HCT116 (cell line): ENCODE measurements around the gene NID2. TPM values are rescaled to one million over a fixed set of nuclear protein-coding genes. Genes with fewer than 3 reads are reported as not detected.

Experiments used
- ATAC-seq: fragments of 200-7000 bp; cut with Tn5 transposase; 2 replicates; pipeline ENCODE4 v1.9.1; 2020; ENCODE audit warnings: mild to moderate bottlenecking, moderate library complexity
- BruUV-seq: library from RNA; stranded (reverse); fragments of 400-500 nt; replicated peaks from 2 replicates; lab custom pipeline; 2021; lab: Mats Ljungman, UMichigan
- CTCF ChIA-PET: fragments of 300-600 bp; sonication (Branson Sonifier 250); formaldehyde crosslinking; loops from one replicate; lab custom pipeline; 2021; ENCODE audit warnings: antibody characterized with exemption; lab: Charles Lee
- POLR2A ChIA-PET: fragments of 300-600, 350-600 bp; sonication (Branson Sonifier 250); formaldehyde crosslinking; loops from one replicate; lab custom pipeline; 2021; ENCODE audit warnings: antibody characterized with exemption; lab: Charles Lee
- RAD21 ChIA-PET, 2 experiments: fragments of 300-600 bp; sonication (Branson Sonifier 250); formaldehyde crosslinking; loops; one replicate each; lab custom pipeline; 2023; ENCODE audit warnings: low total read pairs in 2 of 2; ENCODE audit not compliant: uncharacterized antibody in 2 of 2, unreplicated experiment in 2 of 2, low non-redundant PET in 1 of 2; lab: Charles Lee
- DNase-seq: peaks from one replicate; pipeline ENCODE4 v3.0.0-alpha.2; 2010; ENCODE audit warnings: low read depth, low spot score
- H2AFZ ChIP-seq: fragments of 200-600 bp; shearing (Covaris generic), sonication (generic); 2 replicates; pipeline ENCODE4 v1.6.1; 2017; ENCODE audit warnings: low read depth, mixed run types, mixed read lengths, antibody characterized with exemption, low read length; ENCODE audit not compliant: poor library complexity, severe bottlenecking
- H3K27ac ChIP-seq: 2 replicates; pipeline ENCODE4 v1.5.1; 2012; ENCODE audit warnings: low read depth, low read length
- H3K27me3 ChIP-seq: fragments of 200-600 bp; sonication (generic); 2 replicates; pipeline ENCODE4 v1.6.1; 2016; ENCODE audit warnings: mixed run types, low read length, mixed read lengths; ENCODE audit not compliant: insufficient read depth
- H3K36me3 ChIP-seq, 2 experiments: fragments of 200-500 bp in 1 of 2; fragments of 200-600 bp in 1 of 2; sonication (Bioruptor generic) in 1 of 2; sonication (generic) in 1 of 2; 2 replicates each; pipeline versions ENCODE4 v1.5.1 to v1.6.1; 2014 to 2016; ENCODE audit warnings: low read length in 2 of 2, inconsistent platforms in 1 of 2, mixed read lengths in 1 of 2, mixed run types in 1 of 2; ENCODE audit not compliant: insufficient read depth in 2 of 2, control insufficient read depth in 1 of 2
- H3K4me1 ChIP-seq, 2 experiments: fragments of 200-600 bp in 1 of 2; sonication (generic) in 1 of 2; 2 replicates each; pipeline versions ENCODE4 v1.5.1 to v1.6.1; 2012 to 2017; ENCODE audit warnings: low read length in 2 of 2, inconsistent platforms in 1 of 2, mild to moderate bottlenecking in 1 of 2, mixed read lengths in 1 of 2, mixed run types in 1 of 2, moderate library complexity in 1 of 2; ENCODE audit not compliant: insufficient read depth in 2 of 2, control insufficient read depth in 1 of 2
- H3K4me2 ChIP-seq: fragments of 200-600 bp; sonication (generic); 2 replicates; pipeline ENCODE4 v1.6.1; 2017; ENCODE audit warnings: mixed run types, low read length, mixed read lengths
- H3K4me3 ChIP-seq, 2 experiments: fragments of 200-600 bp in 1 of 2; sonication (generic) in 1 of 2; replicated peaks in 1 of 2; 2 replicates each; pipeline ENCODE4 v1.5.1; 2011 to 2016; ENCODE audit warnings: low read length in 2 of 2, control low read depth in 1 of 2, low read depth in 1 of 2, mild to moderate bottlenecking in 1 of 2, mixed read lengths in 1 of 2, mixed run types in 1 of 2
- H3K79me2 ChIP-seq: fragments of 200-600 bp; sonication (generic); 2 replicates; pipeline ENCODE4 v1.6.1; 2017; ENCODE audit warnings: mild to moderate bottlenecking, mixed run types, low read length, moderate library complexity, mixed read lengths; ENCODE audit not compliant: insufficient read depth
- H3K9ac ChIP-seq: fragments of 200-600 bp; sonication (generic); 2 replicates; pipeline ENCODE4 v1.6.1; 2016; ENCODE audit warnings: low read length, mixed read lengths
- H3K9me2 ChIP-seq: fragments of 200-600 bp; sonication (generic), shearing (Covaris generic); 2 replicates; pipeline ENCODE4 v1.6.1; 2017; ENCODE audit warnings: mixed run types, mild to moderate bottlenecking, moderate library complexity; ENCODE audit not compliant: insufficient read depth
- H3K9me3 ChIP-seq, 2 experiments: fragments of 200-500 bp in 1 of 2; fragments of 200-600 bp in 1 of 2; sonication (Bioruptor generic) in 1 of 2; sonication (generic) in 1 of 2; 2 replicates each; pipeline ENCODE4 v1.6.1; 2014 to 2017; ENCODE audit warnings: low read length in 2 of 2, mixed read lengths in 2 of 2, inconsistent platforms in 1 of 2, low read depth in 1 of 2, mild to moderate bottlenecking in 1 of 2, mixed run types in 1 of 2, moderate library complexity in 1 of 2; ENCODE audit not compliant: control insufficient read depth in 1 of 2, insufficient read depth in 1 of 2
- H4K20me1 ChIP-seq: fragments of 200-600 bp; sonication (generic), shearing (Covaris generic); 2 replicates; pipeline ENCODE4 v1.6.1; 2017; ENCODE audit warnings: mixed run types, mild to moderate bottlenecking, moderate library complexity; ENCODE audit not compliant: insufficient read depth
- CBX3 ChIP-seq: IDR thresholded peaks from 2 replicates; pipeline ENCODE4 v1.6.1; 2012; ENCODE audit warnings: low read depth
- CEBPB ChIP-seq: IDR thresholded peaks from 2 replicates; pipeline ENCODE4 v1.6.1; 2012; ENCODE audit warnings: low read depth
- SIN3A ChIP-seq: IDR thresholded peaks from 2 replicates; pipeline ENCODE4 v1.6.1; 2012; ENCODE audit warnings: low read depth
- intact Hi-C: fragments of 100-400 bp; cut with micrococcal nuclease; formaldehyde crosslinking; loops from 2 replicates; pipeline ENCODE4 v1.10.0; 2022
- total RNA-seq: library from RNA; stranded (reverse); gene quantifications from one replicate; pipeline ENCODE4 v1.2.1, GENCODE V29; 2021; ENCODE audit not compliant: unreplicated experiment

Gene NID2
- total RNA-seq, 1 experiment from 2014 or later, result 0.84 TPM

DNA sequence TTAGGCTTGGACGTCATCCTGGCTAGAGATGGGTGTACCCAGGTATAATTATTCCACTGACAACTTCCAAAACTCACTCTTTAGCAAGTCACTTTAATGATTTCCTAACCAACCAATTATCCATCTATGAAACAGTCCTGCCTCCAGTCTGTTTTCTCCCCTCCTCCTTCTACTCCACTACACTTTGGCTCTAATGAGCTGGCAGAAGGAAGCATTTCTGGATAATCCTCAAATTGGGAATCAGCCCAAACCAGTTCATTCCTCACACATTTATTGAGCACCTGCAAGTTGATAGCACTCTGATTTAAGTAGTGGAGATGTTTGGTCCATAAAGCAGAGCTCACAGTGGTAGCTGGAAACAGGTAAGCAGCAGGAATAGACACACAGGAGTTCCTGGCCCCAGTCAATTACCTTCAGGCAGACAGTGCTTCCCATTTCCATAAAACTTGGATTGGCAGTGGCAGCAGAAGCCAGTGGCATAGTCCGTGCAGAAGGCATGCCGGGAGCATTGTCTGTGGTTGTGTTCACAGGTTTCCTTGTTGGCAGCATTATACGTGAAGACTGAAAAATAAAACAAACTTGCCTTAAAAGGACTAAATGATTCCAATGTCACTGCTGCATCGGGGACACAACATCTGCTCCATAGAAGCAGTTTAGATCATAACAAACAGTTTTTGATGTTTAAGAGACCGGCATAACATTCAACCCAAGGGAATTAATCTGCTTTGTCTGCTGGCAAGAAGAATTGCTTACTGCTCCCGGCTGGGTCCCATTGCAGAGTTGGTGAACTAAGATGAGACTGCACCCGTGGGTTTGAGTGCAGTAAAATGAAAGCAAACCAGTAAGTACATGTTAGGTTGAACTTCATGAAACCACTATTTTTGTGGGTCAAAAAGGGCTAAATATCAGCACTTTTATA, 26.2 kb downstream of the NID2 start:
- Histone ChIP-seq H3K4me1 (peaks cover 0 to 13% of the 10 kb centered on the region in 2 experiments; a peak in 1 of 4 replicates), H3K4me2 (no peak overlapping the region), H2AFZ (no peak overlapping the region), H3K4me3 (no peak overlapping the region), H3K27me3 (no peaks in the 10 kb centered on the region), H3K9me2 (no peaks in the 10 kb centered on the region), H4K20me1 (no peaks in the 10 kb centered on the region), H3K27ac (no peak overlapping the region), H3K9ac (no peak overlapping the region)
- ChIA-PET RAD21 (no interaction called here), POLR2A (no interaction called here), CTCF (interaction anchor here (1.7 kb wide), 1 partner anchor 230 kb away, joined by 7 read pairs; no protein-coding TSS in a partner anchor)
- no TSS peak for BruUV-seq
- no peak for ATAC-seq
- TF ChIP-seq CBX3, result no peak
- TF ChIP-seq, all 23 proteins: peak for 0
- Histone ChIP-seq H3K36me3 (no peaks in the 10 kb centered on the region), H3K9me3 (no peaks in the 10 kb centered on the region), H3K79me2 (no peaks in the 10 kb centered on the region)
- intact Hi-C loops, result loop anchor here (1.0 to 5.0 kb wide), 3 partner anchors 89 to 1265 kb away; no protein-coding TSS in a partner anchor
- no peak for DNase-seq

DNA sequence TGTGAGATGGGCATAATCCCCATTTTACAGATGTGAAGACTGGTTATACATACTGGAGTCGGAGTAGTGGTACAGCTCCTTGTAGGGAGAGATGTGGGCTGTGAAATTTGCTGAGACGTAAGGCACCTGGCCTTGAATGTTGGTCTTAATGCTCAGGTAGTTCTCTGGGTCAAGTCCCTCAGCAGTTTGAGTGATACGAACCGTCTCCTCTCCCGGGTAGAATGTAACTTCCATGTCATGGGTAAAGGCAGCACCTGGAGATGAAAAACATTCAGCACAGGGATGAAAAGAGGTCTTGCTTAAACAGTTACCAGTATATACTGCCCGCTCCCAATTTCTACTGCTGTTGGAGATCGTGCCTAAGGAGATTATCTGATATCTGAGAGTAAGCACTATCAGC, 28.3 kb downstream of the NID2 start:
- H3K79me2 ChIP-seq, result no peaks in the 10 kb centered on the region
- CTCF ChIA-PET, result interaction anchor here (0.9 kb wide), 1 partner anchor 10 kb away, joined by 3 read pairs; no protein-coding TSS in a partner anchor
- no peaks in the 10 kb centered on the region for H3K27me3 ChIP-seq
- H3K27ac ChIP-seq, result no peak overlapping the region
- intact Hi-C loops, result loop anchor here (5.0 kb wide), 1 partner anchor 1267 kb away; no protein-coding TSS in a partner anchor
- no peaks in the 10 kb centered on the region for H3K9me3 ChIP-seq
- H3K36me3 ChIP-seq, result no peaks in the 10 kb centered on the region
- RAD21 ChIA-PET, result no interaction called here
- H3K4me2 ChIP-seq, result no peak overlapping the region
- POLR2A ChIA-PET, result no interaction called here
- H3K4me1 ChIP-seq, result peaks cover 0 to 13% of the 10 kb centered on the region in 2 experiments; a peak in 1 of 4 replicates
- TF ChIP-seq SIN3A, result no peak
- no peak for TF ChIP-seq CEBPB
- H4K20me1 ChIP-seq, result no peaks in the 10 kb centered on the region
- DNase-seq (no peak), ATAC-seq (no peak)
- no peaks in the 10 kb centered on the region for H3K9me2 ChIP-seq
- BruUV-seq, result no TSS peak
- H3K4me3 ChIP-seq, result no peak overlapping the region
- H2AFZ ChIP-seq, result no peak overlapping the region
- H3K9ac ChIP-seq, result no peak overlapping the region
